Osteoblast (primary cell): ENCODE measurements around the gene SPX. TPM values are rescaled to one million over a fixed set of nuclear protein-coding genes. Genes with fewer than 3 reads are reported as not detected.

Experiments
- DNase-seq: peaks from one replicate; pipeline ENCODE4 v3.0.0; 2011; ENCODE audit warnings: low spot score, mixed read lengths; ENCODE audit not compliant: insufficient read length; ENCODE audit errors: missing footprints
- H2AFZ ChIP-seq: 2 replicates; pipeline ENCODE4 v1.6.0; 2011; ENCODE audit warnings: mild to moderate bottlenecking, low read length
- H3K27ac ChIP-seq: 2 replicates; pipeline ENCODE4 v1.5.1; 2011; ENCODE audit warnings: mild to moderate bottlenecking, low read depth, low read length, moderate library complexity
- H3K27me3 ChIP-seq: 2 replicates; pipeline ENCODE4 v1.6.0; 2012; ENCODE audit warnings: mild to moderate bottlenecking, control low read depth, inconsistent platforms, low read length, moderate library complexity; ENCODE audit not compliant: insufficient read depth
- H3K36me3 ChIP-seq: 2 replicates; pipeline ENCODE4 v1.5.1; 2011; ENCODE audit warnings: mild to moderate bottlenecking, low read length, control low read depth, moderate library complexity; ENCODE audit not compliant: insufficient read depth
- H3K4me1 ChIP-seq: 2 replicates; pipeline ENCODE4 v1.5.1; 2011; ENCODE audit warnings: mild to moderate bottlenecking, low read length, control low read depth, moderate library complexity; ENCODE audit not compliant: insufficient read depth
- H3K4me2 ChIP-seq: 2 replicates; pipeline ENCODE4 v1.6.0; 2011; ENCODE audit warnings: mild to moderate bottlenecking, low read length; ENCODE audit not compliant: insufficient read depth
- H3K4me3 ChIP-seq: fragments of 200-600 bp; sonication (generic); 3 replicates; pipeline ENCODE4 v1.5.1; 2012; ENCODE audit warnings: mild to moderate bottlenecking, low read length, inconsistent platforms; ENCODE audit not compliant: insufficient read depth
- H3K79me2 ChIP-seq: 2 replicates; pipeline ENCODE4 v1.6.0; 2012; ENCODE audit warnings: mild to moderate bottlenecking, low read length, control low read depth, inconsistent platforms; ENCODE audit not compliant: insufficient read depth
- H3K9me3 ChIP-seq: 2 replicates; pipeline ENCODE4 v1.5.1; 2011; ENCODE audit warnings: low read depth, low read length, control low read depth
- H4K20me1 ChIP-seq: 2 replicates; pipeline ENCODE4 v1.6.0; 2012; ENCODE audit warnings: mild to moderate bottlenecking, low read length, control low read depth; ENCODE audit not compliant: insufficient read depth
- CTCF ChIP-seq: IDR thresholded peaks from 2 replicates; pipeline ENCODE4 v1.5.1; 2011; ENCODE audit warnings: mild to moderate bottlenecking, low read depth, low read length, moderate library complexity; ENCODE audit errors: extremely low read depth
- total RNA-seq: library from RNA; depleted of rRNA; stranded (reverse); fragments of >200 nt; gene quantifications from 2 replicates; pipeline ENCODE4 v1.2.3, GENCODE V29; 2012

Gene SPX
- total RNA-seq, 1 donor, result 2.9 TPM

GRCh38 chr12:21573733-21574358 lies 47.8 kb downstream of the SPX start:
- H2AFZ ChIP-seq, result no peak overlapping the region
- H3K9me3 ChIP-seq, result no peaks in the 10 kb centered on the region
- H3K27ac ChIP-seq, result no peak overlapping the region
- no peak overlapping the region for H3K4me3 ChIP-seq
- TF ChIP-seq CTCF, result no peak
- H3K4me2 ChIP-seq, result no peak overlapping the region
- no peak for DNase-seq
- H3K27me3 ChIP-seq, result no peaks in the 10 kb centered on the region
- H3K79me2 ChIP-seq, result no peaks in the 10 kb centered on the region
- no peaks in the 10 kb centered on the region for H4K20me1 ChIP-seq
- H3K4me1 ChIP-seq, result no peaks in the 10 kb centered on the region
- H3K36me3 ChIP-seq, result no peaks in the 10 kb centered on the region

- Histone ChIP-seq H3K9me3 (no peaks in the 10 kb centered on the region), H3K27ac (no peak overlapping the region), H3K4me2 (no peak overlapping the region), H2AFZ (no peak overlapping the region), H4K20me1 (no peaks in the 10 kb centered on the region), H3K4me1 (no peaks in the 10 kb centered on the region), H3K79me2 (no peaks in the 10 kb centered on the region), H3K36me3 (no peaks in the 10 kb centered on the region), H3K4me3 (no peak overlapping the region), H3K27me3 (no peaks in the 10 kb centered on the region)
- no peak for TF ChIP-seq CTCF
- no peak for DNase-seq
These were observed 50.3 kb downstream of the SPX start for GRCh38 chr12:21576431-21576830.

- no peaks in the 10 kb centered on the region for H3K27me3 ChIP-seq
- H3K9me3 ChIP-seq, result no peaks in the 10 kb centered on the region
- TF ChIP-seq CTCF, result no peak
- H4K20me1 ChIP-seq, result no peaks in the 10 kb centered on the region
- H3K27ac ChIP-seq, result no peak overlapping the region
- H3K4me1 ChIP-seq, result no peaks in the 10 kb centered on the region
- no peaks in the 10 kb centered on the region for H3K36me3 ChIP-seq
- H3K4me3 ChIP-seq, result no peak overlapping the region
- no peak overlapping the region for H2AFZ ChIP-seq
- no peak overlapping the region for H3K4me2 ChIP-seq
- no peaks in the 10 kb centered on the region for H3K79me2 ChIP-seq
- DNase-seq, result no peak
These were observed 51.4 kb downstream of the SPX start for GRCh38 chr12:21577516-21577915.

GRCh38 chr12:21580748-21581516 lies 54.8 kb downstream of the SPX start:
- no peak overlapping the region for H3K4me3 ChIP-seq
- H3K36me3 ChIP-seq, result no peaks in the 10 kb centered on the region
- TF ChIP-seq CTCF, result no peak
- no peak overlapping the region for H3K27ac ChIP-seq
- no peaks in the 10 kb centered on the region for H3K79me2 ChIP-seq
- no peaks in the 10 kb centered on the region for H3K27me3 ChIP-seq
- DNase-seq, result no peak
- no peaks in the 10 kb centered on the region for H3K4me1 ChIP-seq
- no peaks in the 10 kb centered on the region for H3K9me3 ChIP-seq
- H2AFZ ChIP-seq, result no peak overlapping the region
- H4K20me1 ChIP-seq, result no peaks in the 10 kb centered on the region
- no peak overlapping the region for H3K4me2 ChIP-seq
